Activated naive CD4-positive, alpha-beta T cell treated with anti-CD3 and anti-CD28 coated beads for 36 hours (primary cell): ENCODE measurements around the gene MYO1E. TPM values are rescaled to one million over a fixed set of nuclear protein-coding genes. Genes with fewer than 3 reads are reported as not detected.
A peak's percentile ranks its signal among the peaks of the same experiment; 100 is the strongest.

Source experiments
- CTCF ChIA-PET: fragments of 350-600 bp; sonication (Branson Sonifier 250); formaldehyde crosslinking; loops from one replicate; lab custom pipeline; 2021; ENCODE audit warnings: antibody characterized with exemption; lab: Charles Lee
- DNase-seq: peaks from one replicate; pipeline ENCODE4 v3.0.0-alpha.2; 2020
- H3K27ac Mint-ChIP-seq: one replicate; pipeline ENCODE4 v1.8.0; 2021; ENCODE audit warnings: mild to moderate bottlenecking, mixed read lengths
- H3K27me3 Mint-ChIP-seq: one replicate; pipeline ENCODE4 v1.8.0; 2021; ENCODE audit warnings: low read depth, mixed read lengths
- H3K36me3 Mint-ChIP-seq: one replicate; pipeline ENCODE4 v1.8.0; 2021; ENCODE audit warnings: low read depth, mixed read lengths
- H3K4me1 Mint-ChIP-seq: one replicate; pipeline ENCODE4 v1.8.0; 2021; ENCODE audit warnings: low read depth, mixed read lengths
- H3K4me3 Mint-ChIP-seq: one replicate; pipeline ENCODE4 v1.8.0; 2021; ENCODE audit warnings: mild to moderate bottlenecking, moderate library complexity, mixed read lengths
- H3K9me3 Mint-ChIP-seq: one replicate; pipeline ENCODE4 v1.8.0; 2021; ENCODE audit warnings: mixed read lengths
- intact Hi-C: fragments of 100-400 bp; cut with micrococcal nuclease; formaldehyde crosslinking; loops from one replicate; pipeline ENCODE4 v1.15.1; 2023
- total RNA-seq, 2 experiments: library from RNA; stranded (reverse); gene quantifications; one replicate each; pipeline ENCODE4 v1.2.3, GENCODE V29; 2021

MYO1E gene
- total RNA-seq, 2 experiments from 2014 or later, result 1.4 to 2.9 TPM

DNA sequence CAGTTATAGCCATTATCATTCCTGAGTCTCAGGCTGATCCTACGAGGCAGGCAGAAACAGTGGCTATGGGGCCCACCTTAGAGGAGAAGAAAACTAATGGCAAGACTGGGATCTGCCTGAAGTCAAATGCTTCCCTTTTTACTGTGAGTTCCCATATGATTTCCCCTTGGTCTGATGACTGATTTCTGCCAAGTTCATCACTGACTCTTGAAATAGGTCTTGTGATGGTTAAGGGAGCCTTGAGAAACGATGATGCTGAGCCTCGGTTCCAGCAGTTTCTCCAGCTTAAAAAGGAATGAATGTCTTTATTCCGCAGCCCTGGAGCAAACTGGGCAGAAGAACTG is 195.4 kb downstream of the MYO1E start:
- intact Hi-C loops, result no loop called here
- peaks cover 7% of the 10 kb centered on the region for H3K9me3 Mint-ChIP-seq
- H3K4me1 Mint-ChIP-seq, result no peaks in the 10 kb centered on the region
- peaks cover 12% of the 10 kb centered on the region for H3K27me3 Mint-ChIP-seq
- CTCF ChIA-PET, result no interaction called here
- no peaks in the 10 kb centered on the region for H3K36me3 Mint-ChIP-seq
- no peak overlapping the region for H3K27ac Mint-ChIP-seq
- H3K4me3 Mint-ChIP-seq, result no peak overlapping the region
- DNase-seq, result no peak

DNA sequence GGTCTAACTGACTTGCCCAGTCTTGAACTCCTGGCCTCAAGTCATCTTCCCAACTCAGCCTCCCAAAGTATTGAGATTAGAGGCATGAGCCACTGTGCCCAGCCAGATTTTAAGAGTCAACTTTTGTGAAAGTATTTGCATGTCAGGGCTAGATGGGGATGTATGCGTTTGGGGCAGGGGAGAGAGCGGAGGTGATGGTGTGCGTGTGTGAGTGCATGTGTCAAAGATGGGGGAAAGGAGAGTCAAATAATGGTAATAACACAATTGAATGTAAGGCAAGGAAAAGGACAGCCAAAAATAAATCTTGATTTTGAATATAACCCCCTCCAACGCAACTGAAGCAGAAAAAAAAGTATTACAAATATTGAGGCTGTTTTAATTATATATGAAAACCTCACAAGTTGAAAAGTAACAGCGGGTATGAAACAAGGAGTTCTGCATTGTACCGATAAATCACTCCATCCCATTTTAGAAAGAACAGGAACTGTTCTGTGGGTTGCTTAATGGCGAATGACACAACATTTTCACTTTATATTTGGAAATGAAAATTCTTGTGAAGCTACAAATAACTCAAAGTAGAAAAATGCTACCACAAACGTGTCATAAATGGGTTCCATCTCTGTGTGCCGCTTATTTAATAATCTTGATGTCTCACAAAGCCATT is 195.9 kb downstream of the MYO1E start:
- peaks cover 12% of the 10 kb centered on the region for H3K27me3 Mint-ChIP-seq
- DNase-seq, result no peak
- intact Hi-C loops, result no loop called here
- H3K27ac Mint-ChIP-seq, result no peak overlapping the region
- no peaks in the 10 kb centered on the region for H3K36me3 Mint-ChIP-seq
- CTCF ChIA-PET, result no interaction called here
- H3K9me3 Mint-ChIP-seq, result peaks cover 6% of the 10 kb centered on the region
- no peaks in the 10 kb centered on the region for H3K4me1 Mint-ChIP-seq
- no peak overlapping the region for H3K4me3 Mint-ChIP-seq

DNA sequence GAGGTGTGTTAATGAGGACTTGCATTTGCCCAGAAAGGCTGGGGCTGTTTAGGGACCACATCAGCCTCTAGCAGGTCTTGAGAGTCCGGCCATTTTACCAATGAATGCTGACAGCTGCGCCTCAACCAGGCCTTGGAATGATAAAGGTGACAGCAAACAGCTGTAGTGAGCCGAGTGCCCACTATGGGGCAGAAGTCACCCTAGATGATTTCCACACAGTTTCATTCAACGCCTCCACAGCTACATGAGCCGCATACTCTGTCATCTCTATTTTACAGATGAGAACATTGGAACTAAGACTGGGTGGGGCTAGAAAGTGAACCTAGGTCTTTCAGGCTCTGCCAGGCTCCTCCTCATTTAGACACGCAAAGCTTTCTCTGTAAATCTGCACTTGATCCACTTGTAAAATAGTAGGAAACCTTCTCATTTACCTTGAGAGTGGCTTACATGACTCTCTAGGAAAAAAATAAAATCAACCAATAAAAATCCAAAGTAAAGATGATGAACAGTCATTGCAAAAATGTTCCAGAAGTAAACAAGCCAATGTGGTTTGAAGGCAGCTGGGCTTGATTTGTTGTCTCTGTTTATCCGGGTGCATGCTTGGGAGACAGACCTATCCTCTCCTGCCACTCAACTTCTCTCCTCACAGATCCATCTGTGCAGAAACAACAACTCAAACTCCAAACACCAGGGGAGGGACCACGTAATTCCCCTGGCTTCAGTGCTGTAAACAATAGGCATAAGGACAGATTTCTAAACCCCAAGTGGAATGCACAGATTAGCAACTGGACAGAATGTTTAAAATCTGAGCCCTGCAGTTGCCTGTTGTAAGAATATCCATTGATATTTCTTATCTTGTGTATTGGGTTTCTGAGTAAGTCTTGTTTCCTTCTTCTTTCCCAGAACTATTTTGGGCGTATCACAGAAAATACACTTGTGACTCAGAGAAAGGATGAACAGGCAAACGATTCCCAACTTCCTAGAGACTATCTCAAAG is 197.5 kb downstream of the MYO1E start:
- intact Hi-C loops, result loop anchor here (1.0 kb wide), 1 partner anchor 318 kb away; no protein-coding TSS in a partner anchor
- Mint-ChIP-seq H3K27me3 (peaks cover 12% of the 10 kb centered on the region), H3K36me3 (no peaks in the 10 kb centered on the region), H3K4me1 (no peaks in the 10 kb centered on the region), H3K27ac (no peak overlapping the region), H3K9me3 (no peaks in the 10 kb centered on the region), H3K4me3 (no peak overlapping the region)
- peak; percentile 55 for DNase-seq
- CTCF ChIA-PET, result interaction anchor here (0.8 to 1.3 kb wide), 6 partner anchors 11 to 339 kb away, joined by 3 to 8 read pairs (median 4); no protein-coding TSS in a partner anchor

GRCh38 chr15:59174151-59174834 is 198.4 kb downstream of the MYO1E start:
- no peaks in the 10 kb centered on the region for H3K36me3 Mint-ChIP-seq
- CTCF ChIA-PET, result interaction anchor here (0.8 to 1.3 kb wide), 5 partner anchors 11 to 340 kb away, joined by 3 to 8 read pairs (median 4); no protein-coding TSS in a partner anchor
- no peaks in the 10 kb centered on the region for H3K9me3 Mint-ChIP-seq
- H3K4me1 Mint-ChIP-seq, result peaks cover 3% of the 10 kb centered on the region
- no peak overlapping the region for H3K4me3 Mint-ChIP-seq
- intact Hi-C loops, result no loop called here
- no peak overlapping the region for H3K27ac Mint-ChIP-seq
- DNase-seq, result no peak
- peaks cover 12% of the 10 kb centered on the region for H3K27me3 Mint-ChIP-seq

DNA sequence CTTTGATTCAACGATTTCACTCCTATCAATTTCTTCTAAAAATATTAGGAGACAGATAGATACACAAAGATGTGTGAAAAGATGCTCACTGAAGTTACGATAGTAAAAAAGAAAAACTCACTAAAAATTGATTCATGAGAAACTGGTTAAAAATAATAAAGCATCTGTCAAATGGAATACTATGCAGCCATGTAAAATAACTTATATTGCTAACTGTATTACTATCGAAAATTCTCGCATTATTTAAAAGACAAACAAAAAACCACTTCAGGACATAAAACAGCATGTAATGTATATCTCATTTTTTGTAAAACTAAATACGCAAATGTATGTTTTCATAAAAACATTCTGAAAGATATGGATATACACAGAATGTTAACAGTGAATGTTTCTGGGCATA is 199.5 kb downstream of the MYO1E start:
- Mint-ChIP-seq H3K9me3 (no peaks in the 10 kb centered on the region), H3K27me3 (peaks cover 12% of the 10 kb centered on the region), H3K4me1 (peaks cover 4% of the 10 kb centered on the region), H3K36me3 (no peaks in the 10 kb centered on the region), H3K27ac (no peak overlapping the region), H3K4me3 (no peak overlapping the region)
- CTCF ChIA-PET, result no interaction called here
- intact Hi-C loops, result no loop called here
- DNase-seq, result no peak

DNA sequence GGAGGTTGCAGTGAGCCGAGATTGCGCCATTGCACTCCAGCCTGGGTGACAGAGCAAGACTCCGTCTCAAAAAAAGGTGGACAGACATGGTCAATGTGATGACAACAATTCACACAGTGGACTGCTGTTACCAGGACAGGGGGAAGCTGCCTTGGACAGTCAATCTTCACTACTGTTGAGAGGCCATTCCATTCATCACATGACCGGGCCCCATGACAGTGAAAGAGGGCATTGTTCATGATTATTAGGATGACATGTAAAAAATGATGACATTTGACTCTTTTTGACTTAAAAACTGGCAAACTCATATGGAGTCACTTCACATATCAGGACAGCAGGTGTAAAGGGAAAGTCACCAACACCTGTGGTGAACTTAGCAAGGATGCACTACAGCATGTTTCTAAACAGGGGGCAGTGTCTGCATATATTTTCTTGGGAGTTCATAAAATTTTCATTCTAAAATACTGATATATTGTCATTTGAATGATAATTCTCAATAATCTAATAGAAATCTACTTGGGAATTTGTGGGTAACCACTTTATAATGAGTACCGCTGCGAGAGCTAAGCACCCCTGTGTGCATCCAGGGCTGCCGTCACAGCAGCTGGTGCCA is 200.3 kb downstream of the MYO1E start:
- H3K4me3 Mint-ChIP-seq, result no peak overlapping the region
- peaks cover 4% of the 10 kb centered on the region for H3K4me1 Mint-ChIP-seq
- intact Hi-C loops, result no loop called here
- peaks cover 7% of the 10 kb centered on the region for H3K27me3 Mint-ChIP-seq
- no peaks in the 10 kb centered on the region for H3K36me3 Mint-ChIP-seq
- CTCF ChIA-PET, result interaction anchor here (0.6 kb wide), 1 partner anchor 513 kb away, joined by 5 read pairs; no protein-coding TSS in a partner anchor
- H3K27ac Mint-ChIP-seq, result no peak overlapping the region
- no peaks in the 10 kb centered on the region for H3K9me3 Mint-ChIP-seq
- no peak for DNase-seq

- no peaks in the 10 kb centered on the region for H3K9me3 Mint-ChIP-seq
- no peaks in the 10 kb centered on the region for H3K36me3 Mint-ChIP-seq
- H3K27me3 Mint-ChIP-seq, result peaks cover 4% of the 10 kb centered on the region
- intact Hi-C loops, result no loop called here
- H3K4me1 Mint-ChIP-seq, result peaks cover 4% of the 10 kb centered on the region
- DNase-seq, result no peak
- H3K27ac Mint-ChIP-seq, result no peak overlapping the region
- CTCF ChIA-PET, result interaction anchor here (0.6 to 2.1 kb wide), 2 partner anchors 214 to 302 kb away, joined by 4 to 5 read pairs; no protein-coding TSS in a partner anchor
- H3K4me3 Mint-ChIP-seq, result no peak overlapping the region
Observed at GRCh38 chr15:59171067-59171397, 201.6 kb downstream of the MYO1E start.

- intact Hi-C loops, result no loop called here
- no peaks in the 10 kb centered on the region for H3K9me3 Mint-ChIP-seq
- H3K4me3 Mint-ChIP-seq, result no peak overlapping the region
- CTCF ChIA-PET, result interaction anchor here (0.6 to 2.1 kb wide), 4 partner anchors 206 to 323 kb away, joined by 3 to 5 read pairs (median 4); no protein-coding TSS in a partner anchor
- H3K4me1 Mint-ChIP-seq, result peaks cover 4% of the 10 kb centered on the region
- H3K27ac Mint-ChIP-seq, result no peak overlapping the region
- peaks cover 4% of the 10 kb centered on the region for H3K27me3 Mint-ChIP-seq
- H3K36me3 Mint-ChIP-seq, result no peaks in the 10 kb centered on the region
- DNase-seq, result no peak
Observed at GRCh38 chr15:59170295-59171066, 202.2 kb downstream of the MYO1E start.

GRCh38 chr15:59169251-59169708 is 203.4 kb downstream of the MYO1E start:
- no peak for DNase-seq
- H3K9me3 Mint-ChIP-seq, result no peaks in the 10 kb centered on the region
- intact Hi-C loops, result no loop called here
- no peaks in the 10 kb centered on the region for H3K36me3 Mint-ChIP-seq
- CTCF ChIA-PET, result interaction anchor here (0.6 to 2.1 kb wide), 2 partner anchors 212 to 325 kb away, joined by 3 to 5 read pairs; no protein-coding TSS in a partner anchor
- H3K27ac Mint-ChIP-seq, result no peak overlapping the region
- H3K4me1 Mint-ChIP-seq, result peaks cover 4% of the 10 kb centered on the region
- H3K27me3 Mint-ChIP-seq, result no peaks in the 10 kb centered on the region
- H3K4me3 Mint-ChIP-seq, result no peak overlapping the region

DNA sequence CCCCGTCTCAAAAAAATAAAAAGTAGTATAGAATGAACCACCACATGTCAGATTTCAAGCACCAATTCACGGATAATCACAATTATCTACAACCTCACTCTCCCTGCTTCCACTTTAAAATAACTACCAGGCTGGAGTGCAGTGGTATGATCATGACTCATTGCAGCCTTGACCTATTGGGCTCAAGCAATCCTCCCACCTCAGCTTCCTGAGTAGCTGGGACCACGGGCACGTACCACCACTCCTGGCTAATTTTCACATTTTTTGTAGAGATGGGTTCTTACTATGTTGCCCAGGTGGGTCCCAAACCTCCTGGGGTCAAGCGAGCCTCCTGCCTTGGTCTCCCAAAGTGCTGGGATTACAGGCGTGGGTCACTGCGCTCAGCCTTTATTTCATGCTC is 204.1 kb downstream of the MYO1E start:
- Mint-ChIP-seq H3K4me1 (peaks cover 4% of the 10 kb centered on the region), H3K27ac (no peak overlapping the region), H3K9me3 (no peaks in the 10 kb centered on the region), H3K4me3 (no peak overlapping the region), H3K36me3 (no peaks in the 10 kb centered on the region), H3K27me3 (peaks cover 3% of the 10 kb centered on the region)
- intact Hi-C loops, result no loop called here
- DNase-seq, result no peak
- CTCF ChIA-PET, result no interaction called here

DNA sequence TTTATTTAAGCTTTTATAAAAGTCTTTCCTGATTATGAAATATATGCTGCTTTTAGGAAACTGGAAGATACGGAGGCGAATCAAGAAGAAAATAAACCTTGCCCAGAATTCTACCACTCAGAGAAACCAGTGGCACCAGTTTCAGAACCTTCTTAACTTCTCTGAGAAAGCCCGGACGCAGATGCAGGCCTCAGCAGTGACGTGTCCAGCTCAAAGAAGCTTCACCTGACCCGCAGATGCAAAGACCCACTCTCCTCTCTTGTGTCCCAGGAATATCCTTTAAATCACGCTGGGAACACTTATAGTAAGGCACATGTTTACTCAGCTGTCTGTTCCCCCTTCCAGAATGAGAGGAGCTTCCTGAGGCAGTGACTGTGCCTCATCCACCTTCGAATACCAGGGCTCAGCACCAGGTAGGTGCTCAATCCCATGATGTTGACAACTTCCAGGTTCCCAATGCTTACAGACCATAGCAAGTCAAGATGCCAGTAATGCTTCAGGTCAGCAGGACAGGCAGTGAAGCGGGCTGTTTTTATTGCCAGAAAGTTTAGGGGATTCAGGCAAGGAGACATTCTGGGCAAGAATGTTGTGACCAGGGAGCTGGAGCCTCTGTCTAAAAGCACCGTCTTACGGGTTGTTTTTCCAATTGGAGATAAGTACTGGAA is 205.9 kb downstream of the MYO1E start:
- intact Hi-C loops, result no loop called here
- peaks cover 3% of the 10 kb centered on the region for H3K27me3 Mint-ChIP-seq
- CTCF ChIA-PET, result interaction anchor here (0.7 kb wide), 1 partner anchor 10 kb away, joined by 6 read pairs; no protein-coding TSS in a partner anchor
- H3K4me3 Mint-ChIP-seq, result no peak overlapping the region
- H3K4me1 Mint-ChIP-seq, result peaks cover 4% of the 10 kb centered on the region
- no peaks in the 10 kb centered on the region for H3K9me3 Mint-ChIP-seq
- no peak for DNase-seq
- no peaks in the 10 kb centered on the region for H3K36me3 Mint-ChIP-seq
- no peak overlapping the region for H3K27ac Mint-ChIP-seq
